ENCODE data around the gene ADIRF.
"Not testable (repeated sequence)": the region's sequence is repeated elsewhere in the genome, so short reads cannot be mapped to it uniquely, and the experiment has no call there.

Gene ADIRF

DNA sequence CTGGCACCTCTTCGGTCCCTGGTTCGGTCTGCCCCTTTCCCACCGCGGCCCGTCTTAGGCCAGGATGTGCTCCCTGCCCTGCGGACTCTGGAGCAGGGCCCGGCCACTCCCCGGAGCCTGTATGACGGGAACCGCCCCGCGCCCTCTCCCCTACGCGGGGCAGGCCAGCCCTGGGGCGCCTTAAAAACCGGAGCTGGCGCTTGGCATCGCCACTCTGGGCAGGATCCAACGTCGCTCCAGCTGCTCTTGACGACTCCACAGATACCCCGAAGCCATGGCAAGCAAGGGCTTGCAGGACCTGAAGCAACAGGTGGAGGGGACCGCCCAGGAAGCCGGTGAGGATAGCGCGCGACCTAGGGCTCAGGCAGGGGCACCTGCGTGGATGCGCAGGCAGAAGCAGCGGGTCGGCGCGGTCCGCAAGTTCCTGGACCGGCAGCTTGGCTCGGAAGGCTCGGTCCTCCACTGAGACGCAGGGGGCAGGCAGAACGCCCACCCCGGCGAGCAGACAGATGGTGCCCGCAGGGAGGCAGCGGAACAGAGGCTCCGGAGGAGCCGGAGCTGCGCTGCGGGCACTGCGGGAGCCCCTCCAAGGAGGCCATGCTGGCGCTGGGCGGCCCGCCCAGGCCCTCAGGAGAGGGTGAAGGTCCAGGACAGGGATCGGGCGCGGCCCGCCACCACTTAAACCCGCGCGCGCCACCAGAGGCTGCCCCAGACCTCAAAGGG is at the start of gene ADIRF:
Gene ADIRF, plus strand, starts transcription at position 212 of the 723 bp plus-strand sequence. Its CDS starts 63 bp downstream, at position 275.
- no peak for DNase-seq (ENCODE audit: low spot score)

GRCh38 chr10:86922553-86922961 is 45.7 kb upstream of the ADIRF start:
- DNase-seq (ENCODE audit: low spot score), result no peak

- DNase-seq (ENCODE audit: low spot score), result no peak
Observed at GRCh38 chr10:86929468-86930380, 38.6 kb upstream of the ADIRF start.

GRCh38 chr10:86931872-86932271 is 36.4 kb upstream of the ADIRF start:
- DNase-seq (ENCODE audit: low spot score), result no peak

GRCh38 chr10:86932674-86933073 is 35.6 kb upstream of the ADIRF start:
- no peak for DNase-seq (ENCODE audit: low spot score)

GRCh38 chr10:86934162-86934711 is 34.0 kb upstream of the ADIRF start:
- not testable (repeated sequence) for DNase-seq (ENCODE audit: low spot score)

DNA sequence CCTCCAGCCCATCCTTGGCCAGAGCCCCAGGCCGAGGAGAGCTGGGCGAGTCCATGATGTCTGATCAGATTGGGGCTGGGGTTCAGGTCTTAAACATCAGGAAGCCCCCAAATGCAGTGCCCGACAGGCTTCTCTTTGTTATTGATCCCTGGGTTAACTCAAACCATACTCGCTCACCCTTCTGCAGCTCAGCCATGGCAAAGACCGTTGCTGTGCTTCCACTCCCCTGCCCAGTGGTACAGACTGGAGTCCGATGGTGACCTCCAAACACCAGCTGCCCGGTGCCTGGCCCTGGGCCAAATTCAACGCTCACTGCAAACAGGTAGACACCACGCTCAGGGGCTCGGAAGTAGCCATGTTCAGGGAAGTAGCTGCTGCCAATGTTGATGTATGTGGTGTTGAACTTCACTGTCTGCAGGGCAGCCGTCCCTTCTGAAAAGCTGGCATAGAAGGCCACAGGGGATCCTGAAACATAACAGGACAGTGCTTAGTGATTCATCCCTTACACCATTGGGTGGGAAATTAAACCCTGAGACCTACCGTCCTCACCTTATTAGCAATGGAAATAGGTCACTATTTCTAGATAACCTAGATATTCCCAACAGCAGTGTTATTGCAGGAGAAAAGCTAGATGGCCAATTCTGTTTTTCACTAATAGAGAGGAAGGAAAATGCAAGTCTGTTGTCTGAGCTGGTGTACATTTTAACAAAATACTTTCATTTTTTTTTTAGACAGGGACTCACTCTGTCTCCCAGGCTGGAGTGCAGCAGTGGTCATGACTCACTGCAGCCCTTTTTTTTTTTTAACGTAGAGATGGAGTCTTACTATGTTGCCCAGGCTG is 31.4 kb upstream of the ADIRF start:
- no peak for DNase-seq (ENCODE audit: low spot score)

GRCh38 chr10:86937502-86938154 is 30.7 kb upstream of the ADIRF start:
- no peak for DNase-seq (ENCODE audit: low spot score)

DNA sequence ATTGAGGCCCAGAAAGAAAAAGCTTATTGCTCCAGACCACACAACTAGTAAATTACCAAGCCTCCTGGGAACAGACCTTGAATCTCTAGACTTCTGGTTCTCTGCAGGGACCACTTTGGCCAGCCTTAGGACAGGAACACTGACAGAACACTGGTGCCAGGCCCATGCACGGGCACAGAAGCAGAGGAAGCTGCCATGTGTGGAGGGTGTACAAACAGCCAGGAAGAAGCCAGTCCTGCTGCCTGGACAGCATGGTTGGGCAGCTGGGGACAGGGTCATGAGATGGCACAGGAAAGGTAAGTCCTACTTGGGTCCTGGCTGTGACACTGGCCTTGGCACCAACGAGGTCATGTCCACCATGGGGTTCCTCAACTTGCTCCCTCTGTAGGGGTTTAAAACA is 30.0 kb upstream of the ADIRF start:
- DNase-seq (ENCODE audit: low spot score), result no peak

- not testable (repeated sequence) for DNase-seq (ENCODE audit: low spot score)
Observed at GRCh38 chr10:86940076-86940475, 28.2 kb upstream of the ADIRF start.

GRCh38 chr10:86940677-86941076 is 27.6 kb upstream of the ADIRF start:
- no peak for DNase-seq (ENCODE audit: low spot score)

DNA sequence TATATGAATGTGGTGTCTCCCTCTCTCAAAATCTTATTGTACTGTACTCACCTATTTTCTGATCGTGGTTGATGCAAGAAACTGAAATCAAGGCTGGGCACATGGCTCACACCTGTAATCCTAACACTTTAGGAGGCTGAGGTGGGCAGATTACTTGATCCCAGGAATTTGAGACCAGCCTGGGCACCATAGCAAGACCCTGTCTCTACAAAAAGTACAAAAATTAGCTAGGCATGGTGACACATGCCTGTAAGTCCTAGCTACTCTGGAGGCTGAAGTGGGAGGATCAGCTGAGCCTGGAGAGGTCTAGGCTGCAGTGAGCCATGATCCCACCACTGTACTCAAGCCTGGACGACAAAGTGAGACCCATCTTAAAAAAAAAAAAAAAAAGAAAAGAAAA is 26.9 kb upstream of the ADIRF start:
- DNase-seq (ENCODE audit: low spot score), result no peak

DNA sequence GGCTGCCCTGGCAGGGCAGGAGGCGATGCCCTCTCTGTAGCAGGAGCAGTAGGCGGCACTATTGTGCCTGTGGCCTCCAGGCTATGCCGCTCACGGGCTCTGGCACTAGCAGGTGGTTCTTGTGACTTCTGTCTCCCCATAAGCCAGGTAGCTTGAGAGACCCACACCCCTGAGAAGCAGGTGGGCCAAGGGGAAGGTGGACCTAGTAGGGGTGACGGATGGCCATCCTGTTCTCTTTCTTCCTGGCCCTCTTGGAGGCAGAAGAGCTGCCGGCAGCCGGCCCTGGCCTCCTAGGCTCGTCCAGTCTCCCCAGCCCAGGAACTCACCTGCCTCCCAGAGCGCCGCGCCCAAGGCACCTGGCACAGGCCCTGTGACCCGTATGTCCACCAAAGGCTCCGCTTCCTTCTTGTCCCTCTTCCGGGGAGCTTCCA is 26.3 kb upstream of the ADIRF start:
- DNase-seq (ENCODE audit: low spot score), result no peak

- no peak for DNase-seq (ENCODE audit: low spot score)
Observed at GRCh38 chr10:86942441-86943315, 25.6 kb upstream of the ADIRF start.

DNA sequence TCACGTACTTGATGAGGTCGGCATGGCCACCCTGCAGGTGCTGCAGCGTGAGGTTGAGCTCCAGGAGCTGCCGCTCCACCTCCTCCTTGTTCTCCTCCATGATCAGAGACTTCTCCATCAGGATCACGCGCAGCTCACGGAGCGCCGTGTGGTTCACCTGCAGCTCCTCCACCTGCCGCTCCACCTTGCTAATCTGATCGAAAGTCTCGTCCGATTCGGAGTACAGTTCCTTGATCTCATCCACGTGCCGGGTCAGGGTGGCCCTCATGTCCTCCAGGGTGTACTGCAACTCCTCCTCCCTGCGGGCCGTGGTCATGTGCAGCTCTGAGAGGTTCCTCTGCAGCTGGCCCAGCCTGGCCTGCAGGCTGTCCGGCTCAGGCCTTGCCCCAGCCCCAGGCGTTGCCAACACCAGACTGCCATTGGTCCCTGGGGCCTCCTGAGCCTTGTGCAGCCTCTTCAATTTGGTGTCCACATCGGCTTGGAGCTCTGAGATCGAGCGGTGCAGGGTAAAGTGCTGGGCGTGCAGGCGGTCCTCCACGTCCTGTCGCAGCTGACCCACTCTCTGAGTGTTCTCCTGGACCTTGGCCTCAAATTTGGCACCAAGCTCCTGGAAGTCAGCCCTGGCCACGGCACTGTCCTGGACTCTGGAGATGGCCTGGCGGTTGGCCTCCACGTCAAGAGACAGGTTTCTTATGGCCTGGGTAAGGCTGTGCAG is 24.8 kb upstream of the ADIRF start:
- no peak for DNase-seq (ENCODE audit: low spot score)

GRCh38 chr10:86944031-86944419 is 24.3 kb upstream of the ADIRF start:
- no peak for DNase-seq (ENCODE audit: low spot score)

DNA sequence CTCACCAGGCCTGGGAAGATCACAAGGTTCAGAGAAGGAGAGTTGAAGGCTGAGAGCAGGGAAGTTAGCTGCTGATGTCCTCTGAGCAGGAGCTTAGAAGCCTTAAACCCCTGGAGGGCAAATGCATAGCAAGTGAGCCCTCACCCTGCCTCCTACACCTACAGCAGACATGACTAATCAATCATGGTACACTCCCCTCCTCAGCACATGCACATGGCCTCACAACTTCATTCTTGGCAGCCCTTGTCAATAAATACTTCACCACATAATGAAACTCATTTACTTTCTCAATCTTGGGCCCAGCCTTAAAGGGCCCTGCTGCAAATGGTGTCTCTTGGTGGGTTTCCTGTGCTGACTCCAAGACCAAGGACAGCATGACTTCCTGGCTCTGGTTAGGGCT is 23.8 kb upstream of the ADIRF start:
- DNase-seq (ENCODE audit: low spot score), result no peak

DNA sequence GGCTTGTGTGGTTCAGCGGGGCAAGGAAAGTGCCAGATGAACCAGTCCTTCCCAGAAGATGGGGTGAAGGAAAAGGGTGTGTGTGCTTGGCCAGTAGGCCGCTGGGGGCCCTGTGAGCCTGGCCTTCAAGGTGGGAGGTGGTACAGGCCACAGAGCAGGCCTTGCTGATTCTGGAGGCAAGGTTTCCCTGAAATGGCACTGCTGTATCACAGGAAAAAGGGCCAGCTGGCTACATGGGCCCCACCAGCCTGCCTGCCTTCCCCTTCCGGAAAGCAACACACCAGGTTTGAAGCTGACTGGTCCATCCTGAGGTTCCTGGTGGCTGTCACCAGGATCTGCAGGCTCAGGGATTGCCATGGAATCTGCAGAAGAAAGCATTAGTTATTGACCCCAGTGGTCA is 23.4 kb upstream of the ADIRF start:
- no peak for DNase-seq (ENCODE audit: low spot score)

- DNase-seq (ENCODE audit: low spot score), result no peak
Observed at GRCh38 chr10:86945361-86946212, 22.7 kb upstream of the ADIRF start.

Data from globus pallidus (tissue), 1 donor.